Esophagus muscularis mucosa (tissue), 4 donors: Measurements from ENCODE around the gene GATD1.

Experiments
- CTCF ChIP-seq, 3 experiments: fragments of 200-600 bp in 2 of 3; fragments of 450-650 bp in 1 of 3; sonication (generic) in 2 of 3; IDR thresholded peaks; one replicate each; pipeline ENCODE4 v1.5.1; 2017 to 2019; ENCODE audit warnings: antibody characterized with exemption in 3 of 3, mild to moderate bottlenecking in 2 of 3, moderate library complexity in 1 of 3
- EP300 ChIP-seq: sonication (generic); formaldehyde crosslinking; IDR thresholded peaks from one replicate; pipeline ENCODE4 v1.6.1; 2017; ENCODE audit warnings: antibody characterized with exemption
- POLR2A ChIP-seq: fragments of 450-650 bp; IDR thresholded peaks from one replicate; pipeline ENCODE4 v1.6.1; 2017; ENCODE audit warnings: antibody characterized with exemption, moderate library complexity, mild to moderate bottlenecking, low read depth
- POLR2AphosphoS5 ChIP-seq, 2 donors: sonication (generic); formaldehyde crosslinking; IDR thresholded peaks; one replicate each; pipeline ENCODE4 v1.6.1; 2017; ENCODE audit warnings: antibody characterized with exemption in 2 of 2

- TF ChIP-seq POLR2AphosphoS5 (IDR thresholded peaks at IDR 0.05), result peak; percentile 96
- TF ChIP-seq CTCF (IDR thresholded peaks at IDR 0.05), result no peak
- peak; percentile 93 for TF ChIP-seq POLR2A
- no peak for TF ChIP-seq EP300
Observed at GRCh38 chr11:809287-810039, 32.2 kb upstream of the GATD1 start, which contains the start of gene RPLP2.
